Ishikawa (cell line): ENCODE data around the gene KDM2B.

Experiments used
- CREB1 ChIP-seq: IDR thresholded peaks from 2 replicates; pipeline ENCODE4 v1.6.1; 2012; ENCODE audit warnings: low read depth
- EGR1 ChIP-seq: IDR thresholded peaks from 2 replicates; pipeline ENCODE4 v1.6.1; 2012
- FOXM1 ChIP-seq: IDR thresholded peaks from 2 replicates; pipeline ENCODE4 v1.6.1; 2012; ENCODE audit warnings: low read depth, borderline replicate concordance
- RAD21 ChIP-seq: IDR thresholded peaks from 2 replicates; pipeline ENCODE4 v1.6.1; 2012; ENCODE audit warnings: low read depth
- YY1 ChIP-seq: IDR thresholded peaks from 2 replicates; pipeline ENCODE4 v1.6.1; 2012; ENCODE audit warnings: low read depth
- TF ChIP-seq, protein P1 (sequence below): IDR thresholded peaks from 2 replicates; pipeline ENCODE4 v1.6.1; 2012

DNA sequence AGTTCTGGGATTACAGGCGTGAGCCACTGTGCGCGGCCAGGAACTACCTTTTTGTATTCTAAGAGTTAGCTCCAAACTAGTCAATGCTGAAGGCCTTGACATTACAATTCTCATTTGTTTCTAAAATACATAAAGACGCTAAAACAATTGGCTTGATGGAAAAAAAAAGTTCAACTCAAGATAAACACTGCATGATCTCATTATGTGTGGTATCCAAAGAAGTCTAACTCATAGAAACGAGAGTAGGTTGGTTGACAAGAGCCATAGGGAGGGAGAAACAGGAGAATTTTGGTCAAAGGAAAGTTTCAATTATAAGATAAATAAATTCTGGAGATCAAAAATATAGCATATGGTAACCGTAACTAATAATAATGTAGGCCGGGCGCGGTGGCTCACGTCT lies 200.9 kb downstream of the KDM2B start:
- TF ChIP-seq YY1 (no peak), FOXM1 (no peak), CREB1 (no peak), EGR1 (no peak), RAD21 (no peak)
- TF ChIP-seq, protein P1, sequence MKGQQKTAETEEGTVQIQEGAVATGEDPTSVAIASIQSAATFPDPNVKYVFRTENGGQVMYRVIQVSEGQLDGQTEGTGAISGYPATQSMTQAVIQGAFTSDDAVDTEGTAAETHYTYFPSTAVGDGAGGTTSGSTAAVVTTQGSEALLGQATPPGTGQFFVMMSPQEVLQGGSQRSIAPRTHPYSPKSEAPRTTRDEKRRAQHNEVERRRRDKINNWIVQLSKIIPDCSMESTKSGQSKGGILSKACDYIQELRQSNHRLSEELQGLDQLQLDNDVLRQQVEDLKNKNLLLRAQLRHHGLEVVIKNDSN = no peak
